Vagina (tissue), 2 donors: ENCODE results near the gene DUSP23. TPM values are rescaled to one million over a fixed set of nuclear protein-coding genes. Genes with fewer than 3 reads are reported as not detected.

ENCODE experiments used
- DNase-seq, 2 donors: peaks; one replicate each; pipeline ENCODE4 v3.0.0-alpha.2; 2017; ENCODE audit errors: extremely low spot score in 2 of 2
- H3K27ac ChIP-seq: fragments of 200-600 bp; sonication (generic); one replicate; pipeline ENCODE4 v1.5.1; 2019
- H3K27me3 ChIP-seq: fragments of 200-600 bp; sonication (generic); one replicate; pipeline ENCODE4 v1.5.1; 2019
- H3K36me3 ChIP-seq, 2 donors: fragments of 200-600 bp; sonication (generic); one replicate each; pipeline ENCODE4 v1.5.1; 2017 to 2019
- H3K4me1 ChIP-seq: fragments of 200-600 bp; sonication (generic); one replicate; pipeline ENCODE4 v1.5.1; 2019
- H3K4me3 ChIP-seq, 2 donors: fragments of 200-600 bp; sonication (generic); 1 replicate in 1 of 2; 2 replicates in 1 of 2; pipeline ENCODE4 v1.5.1; 2016 to 2019
- H3K9me3 ChIP-seq: fragments of 200-600 bp; sonication (generic); one replicate; pipeline ENCODE4 v1.5.1; 2019
- POLR2A ChIP-seq, 2 donors: fragments of 450-650 bp; IDR thresholded peaks; one replicate each; pipeline ENCODE4 v1.6.1; 2017; ENCODE audit warnings: antibody characterized with exemption in 2 of 2, mild to moderate bottlenecking in 2 of 2, moderate library complexity in 2 of 2
- POLR2AphosphoS5 ChIP-seq, 2 donors: sonication (generic); formaldehyde crosslinking; IDR thresholded peaks; one replicate each; pipeline ENCODE4 v1.9.0; 2017; ENCODE audit warnings: antibody characterized with exemption in 2 of 2, mild to moderate bottlenecking in 2 of 2, low read depth in 1 of 2; ENCODE audit not compliant: insufficient read depth in 1 of 2
- intact Hi-C: fragments of 100-400 bp; cut with DNase I; formaldehyde crosslinking; loops from one replicate; pipeline ENCODE4 v1.15.1; 2023
- total RNA-seq: library from RNA; depleted of rRNA; stranded (reverse); fragments of >200 nt; gene quantifications from one replicate; pipeline ENCODE4 v1.2.3, GENCODE V29; 2016
- TF ChIP-seq, protein P1 (sequence below), 3 experiments: fragments of 450-650 bp in 2 of 3; fragments of 200-600 bp in 1 of 3; sonication (generic) in 1 of 3; IDR thresholded peaks; one replicate each; pipeline ENCODE4 v1.5.1; 2017 to 2019; ENCODE audit warnings: antibody characterized with exemption in 3 of 3, mild to moderate bottlenecking in 2 of 3, moderate library complexity in 2 of 3

DUSP23 gene
- 106 TPM for total RNA-seq

DNA sequence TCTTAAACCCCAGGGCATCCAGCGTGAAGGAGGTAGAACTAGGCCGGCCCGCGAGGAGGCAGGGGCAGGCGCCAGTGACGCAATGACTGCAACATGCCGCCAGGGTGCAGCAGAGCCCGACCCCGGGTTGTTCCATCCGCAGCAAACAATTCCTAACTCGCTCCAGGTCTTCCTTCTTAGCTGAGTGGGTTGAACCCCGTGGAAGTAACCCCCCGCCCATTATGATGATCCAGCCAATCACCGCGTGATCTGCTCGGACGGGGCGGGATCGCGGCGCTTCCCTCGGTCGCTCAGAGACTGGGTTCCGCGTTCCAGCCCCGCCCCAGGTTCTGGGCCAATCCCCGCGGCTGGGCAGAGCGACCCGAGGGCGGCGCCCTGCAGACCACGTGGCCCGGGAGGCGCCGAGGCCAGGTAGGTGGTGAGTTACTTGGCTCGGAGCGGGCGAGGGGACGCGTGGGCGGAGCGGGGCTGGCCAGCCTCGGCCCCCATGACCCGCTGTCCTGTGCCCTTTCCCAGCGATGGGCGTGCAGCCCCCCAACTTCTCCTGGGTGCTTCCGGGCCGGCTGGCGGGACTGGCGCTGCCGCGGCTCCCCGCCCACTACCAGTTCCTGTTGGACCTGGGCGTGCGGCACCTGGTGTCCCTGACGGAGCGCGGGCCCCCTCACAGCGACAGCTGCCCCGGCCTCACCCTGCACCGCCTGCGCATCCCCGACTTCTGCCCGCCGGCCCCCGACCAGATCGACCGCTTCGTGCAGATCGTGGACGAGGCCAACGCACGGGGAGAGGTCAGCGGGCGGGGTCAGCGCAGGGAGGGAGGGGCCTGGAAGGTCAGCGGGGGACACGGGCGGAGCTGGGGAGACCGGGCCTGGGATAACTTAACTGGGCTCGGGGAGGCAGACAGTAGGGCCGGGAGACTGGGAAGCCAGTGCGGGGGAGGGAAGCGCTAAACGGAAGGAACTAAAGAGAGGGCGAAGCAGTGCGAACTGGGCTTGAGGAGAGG, at the start of gene DUSP23:
DUSP23 (plus strand) TSS at position 380 of the 1,000 bp plus-strand sequence; CDS start at position 519, 139 bp downstream.
- H3K9me3 ChIP-seq = no peaks in the 10 kb centered on the region
- peak within 1 kb of the TSS; percentile 66 for H3K27ac ChIP-seq
- TF ChIP-seq POLR2A (IDR thresholded peaks at IDR 0.05) (peak in 1 of 2 donors; percentile 41), POLR2AphosphoS5 (IDR thresholded peaks at IDR 0.05; ENCODE audit: insufficient read depth in 1 of 2, low read depth in 1 of 2) (peak; percentile 88 to 95)
- TF ChIP-seq, protein P1, sequence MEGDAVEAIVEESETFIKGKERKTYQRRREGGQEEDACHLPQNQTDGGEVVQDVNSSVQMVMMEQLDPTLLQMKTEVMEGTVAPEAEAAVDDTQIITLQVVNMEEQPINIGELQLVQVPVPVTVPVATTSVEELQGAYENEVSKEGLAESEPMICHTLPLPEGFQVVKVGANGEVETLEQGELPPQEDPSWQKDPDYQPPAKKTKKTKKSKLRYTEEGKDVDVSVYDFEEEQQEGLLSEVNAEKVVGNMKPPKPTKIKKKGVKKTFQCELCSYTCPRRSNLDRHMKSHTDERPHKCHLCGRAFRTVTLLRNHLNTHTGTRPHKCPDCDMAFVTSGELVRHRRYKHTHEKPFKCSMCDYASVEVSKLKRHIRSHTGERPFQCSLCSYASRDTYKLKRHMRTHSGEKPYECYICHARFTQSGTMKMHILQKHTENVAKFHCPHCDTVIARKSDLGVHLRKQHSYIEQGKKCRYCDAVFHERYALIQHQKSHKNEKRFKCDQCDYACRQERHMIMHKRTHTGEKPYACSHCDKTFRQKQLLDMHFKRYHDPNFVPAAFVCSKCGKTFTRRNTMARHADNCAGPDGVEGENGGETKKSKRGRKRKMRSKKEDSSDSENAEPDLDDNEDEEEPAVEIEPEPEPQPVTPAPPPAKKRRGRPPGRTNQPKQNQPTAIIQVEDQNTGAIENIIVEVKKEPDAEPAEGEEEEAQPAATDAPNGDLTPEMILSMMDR (IDR thresholded peaks at IDR 0.05) = peak; percentile 87 to 94 (median 94)
- H3K4me3 ChIP-seq = peak within 1 kb of the TSS; percentile 79 to 91
- H3K4me1 ChIP-seq = peaks cover 9% of the 10 kb centered on the region
- no peaks in the 10 kb centered on the region for H3K36me3 ChIP-seq
- intact Hi-C loops = no loop called here
- no peaks in the 10 kb centered on the region for H3K27me3 ChIP-seq
- DNase-seq = peak; percentile 98 to 99

DNA sequence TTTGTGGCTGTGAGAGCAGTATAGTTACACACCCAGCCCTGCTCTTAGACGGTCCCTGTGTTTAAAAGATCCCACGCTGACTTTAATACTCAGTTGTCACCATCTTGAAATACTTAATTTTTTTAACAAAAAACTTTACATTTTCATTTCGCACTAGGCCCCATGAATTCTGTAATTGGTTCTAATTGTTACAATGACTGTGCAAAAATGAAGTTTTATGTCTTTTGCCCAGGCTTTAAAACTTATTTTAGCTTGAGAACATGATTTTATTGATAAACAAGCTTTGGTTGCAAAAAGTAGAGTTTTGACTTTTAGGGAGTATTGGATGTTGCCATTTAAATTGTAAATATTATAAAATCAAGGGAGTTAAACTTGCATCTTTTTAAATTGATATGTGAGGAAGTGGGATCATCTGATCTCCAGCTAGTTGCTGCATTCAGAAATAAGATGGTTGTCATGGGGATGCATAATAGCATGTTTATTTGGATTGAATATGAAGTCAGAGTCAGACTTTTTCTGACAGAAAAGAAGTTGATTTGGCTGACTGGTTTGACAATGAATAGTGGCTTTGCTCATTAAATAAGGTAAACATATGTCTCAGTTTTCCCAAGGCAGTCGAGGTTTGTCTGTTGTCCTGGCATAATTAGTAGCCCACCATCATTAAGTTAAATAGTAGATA, 43.4 kb upstream of the DUSP23 start:
- DNase-seq = no peak
- Histone ChIP-seq H3K27ac (no peak overlapping the region), H3K4me1 (no peaks in the 10 kb centered on the region), H3K9me3 (no peaks in the 10 kb centered on the region), H3K4me3 (no peak overlapping the region), H3K36me3 (no peaks in the 10 kb centered on the region), H3K27me3 (no peaks in the 10 kb centered on the region)
- TF ChIP-seq, protein P1 (IDR thresholded peaks at IDR 0.05) = no peak
- TF ChIP-seq POLR2AphosphoS5 (IDR thresholded peaks at IDR 0.05; ENCODE audit: insufficient read depth in 1 of 2, low read depth in 1 of 2) (no peak), POLR2A (IDR thresholded peaks at IDR 0.05) (no peak)
- intact Hi-C loops = no loop called here

DNA sequence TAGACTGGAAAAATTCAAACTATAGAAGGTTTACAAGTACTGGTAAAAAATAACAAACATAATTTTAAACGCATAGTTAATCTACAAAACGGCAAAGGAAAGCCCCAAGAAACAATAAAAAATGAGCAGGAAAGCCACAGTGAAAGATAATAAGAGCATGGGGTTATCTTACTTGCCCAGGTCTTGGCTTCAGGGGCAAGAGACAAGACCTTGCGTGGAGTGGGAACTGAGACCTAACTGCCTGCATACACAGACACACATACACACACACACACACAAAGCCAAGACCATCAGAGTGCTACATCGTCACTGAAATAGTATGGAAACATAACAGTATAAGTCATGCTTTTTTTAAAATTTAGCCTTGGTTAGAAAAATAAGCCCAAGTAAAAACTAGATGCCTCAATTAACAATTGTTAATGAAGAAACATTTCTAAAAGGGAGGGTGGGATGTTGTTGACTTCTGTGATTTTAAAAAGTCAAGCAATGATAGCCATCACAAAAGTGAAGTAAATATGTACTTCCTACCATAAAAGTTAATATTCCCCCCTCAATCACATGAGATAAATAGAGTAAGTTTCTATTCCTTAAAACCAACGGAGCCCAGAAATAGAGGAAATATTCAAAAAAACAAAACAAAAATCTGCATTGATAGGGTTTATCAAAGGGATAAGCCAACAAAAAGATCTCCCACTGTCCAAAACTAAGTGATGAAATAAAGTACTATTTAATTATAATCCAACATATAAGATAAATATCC, 36.9 kb upstream of the DUSP23 start:
- DNase-seq = no peak
- TF ChIP-seq, protein P1 (IDR thresholded peaks at IDR 0.05) = no peak
- TF ChIP-seq POLR2AphosphoS5 (IDR thresholded peaks at IDR 0.05; ENCODE audit: insufficient read depth in 1 of 2, low read depth in 1 of 2) (no peak), POLR2A (IDR thresholded peaks at IDR 0.05) (no peak)
- no peak overlapping the region for H3K4me3 ChIP-seq

DNA sequence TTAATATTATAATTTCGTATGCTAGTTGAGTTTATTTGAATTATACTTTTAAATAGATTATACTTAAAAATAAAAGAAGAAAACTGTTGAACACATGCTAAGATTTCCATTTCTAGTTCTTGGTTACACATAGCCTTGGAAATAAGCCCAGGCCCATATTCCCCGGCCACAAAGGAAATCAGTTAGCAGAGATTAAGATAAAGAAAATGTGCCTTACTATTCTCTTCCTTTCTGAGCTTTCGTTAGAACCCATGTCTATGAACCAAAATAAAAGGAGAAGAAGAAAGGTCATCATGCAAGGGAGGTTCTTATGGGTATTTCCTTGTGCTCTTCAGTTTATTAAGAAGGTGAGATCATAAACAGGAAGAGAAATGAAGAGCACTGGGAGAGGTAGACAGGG, 34.1 kb upstream of the DUSP23 start:
- intact Hi-C loops = no loop called here
- no peaks in the 10 kb centered on the region for H3K9me3 ChIP-seq
- TF ChIP-seq POLR2A (IDR thresholded peaks at IDR 0.05) = no peak
- TF ChIP-seq POLR2AphosphoS5 (IDR thresholded peaks at IDR 0.05; ENCODE audit: insufficient read depth in 1 of 2, low read depth in 1 of 2) = no peak
- TF ChIP-seq, protein P1 (IDR thresholded peaks at IDR 0.05) = no peak
- H3K27ac ChIP-seq = no peak overlapping the region
- H3K27me3 ChIP-seq = no peaks in the 10 kb centered on the region
- no peaks in the 10 kb centered on the region for H3K4me1 ChIP-seq
- DNase-seq = no peak
- H3K36me3 ChIP-seq = no peaks in the 10 kb centered on the region
- H3K4me3 ChIP-seq = no peak overlapping the region

More for the DNA sequence above, 36.9 kb upstream of the DUSP23 start:
- no peaks in the 10 kb centered on the region for H3K9me3 ChIP-seq
- no peaks in the 10 kb centered on the region for H3K27me3 ChIP-seq
- H3K27ac ChIP-seq = no peak overlapping the region
- intact Hi-C loops = no loop called here
- no peaks in the 10 kb centered on the region for H3K4me1 ChIP-seq
- no peaks in the 10 kb centered on the region for H3K36me3 ChIP-seq
